ENCODE results near the gene DAPK1.

The DAPK1 gene

DNA sequence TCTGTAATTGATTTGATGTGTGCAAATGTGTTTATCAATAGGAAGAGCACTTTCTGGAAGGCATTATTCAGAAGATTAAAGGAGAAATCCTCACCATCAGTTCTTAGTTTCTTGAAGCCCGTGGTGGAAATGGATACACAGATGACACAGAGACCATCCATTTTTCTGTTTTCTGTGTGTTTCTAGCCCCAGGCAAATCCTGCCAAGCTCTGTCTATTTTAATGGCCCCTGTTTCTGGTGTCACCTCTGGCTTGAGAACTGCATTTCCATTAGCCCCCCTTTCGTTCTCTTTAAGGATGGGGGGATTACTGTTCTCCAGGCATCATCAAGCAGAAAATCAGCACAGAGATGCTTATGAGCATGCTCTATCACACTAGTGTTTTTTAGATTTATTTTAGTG lies 37.3 kb downstream of the DAPK1 start:
- Mint-ChIP-seq H3K36me3 (ENCODE audit: low read depth) (peaks cover 4% of the 10 kb centered on the region), H3K9me3 (no peaks in the 10 kb centered on the region)

DNA sequence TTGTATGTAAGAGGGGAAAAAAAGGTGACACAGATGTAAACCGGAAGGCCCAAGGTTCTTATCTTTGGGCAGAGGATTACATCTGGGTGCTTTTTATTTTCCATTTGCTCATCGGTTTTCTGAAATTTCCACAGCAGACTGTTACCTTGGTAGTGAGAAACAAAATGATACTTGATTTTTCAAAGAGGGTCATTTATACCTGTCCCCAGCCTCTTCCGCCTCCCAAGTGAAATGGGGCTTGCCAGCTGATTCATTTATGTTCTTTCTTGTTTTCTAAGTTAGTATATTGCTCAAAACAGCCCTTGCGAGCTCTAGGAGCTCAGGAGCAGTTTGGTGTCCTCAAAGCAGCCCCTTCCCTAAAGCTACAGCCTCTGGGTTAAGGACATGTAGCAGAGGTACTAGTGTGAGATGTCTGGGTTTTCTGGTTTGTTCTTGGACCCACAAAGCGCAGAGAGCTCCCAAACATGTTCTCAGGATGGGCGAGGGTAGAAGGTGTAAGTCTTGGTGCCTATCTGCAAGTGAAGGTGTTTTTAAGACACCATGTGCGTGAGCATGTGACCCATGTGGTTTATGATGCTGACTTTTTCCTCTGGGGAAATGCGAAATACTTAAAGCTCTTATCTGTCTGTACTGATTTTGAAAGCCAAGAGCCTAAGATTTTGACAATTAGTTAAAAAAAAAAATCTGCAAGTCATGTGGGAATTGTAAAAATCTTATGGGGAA lies 38.3 kb downstream of the DAPK1 start:
- H3K4me3 Mint-ChIP-seq, result no peak overlapping the region
- H3K27ac Mint-ChIP-seq, result no peak overlapping the region
- H3K27me3 Mint-ChIP-seq (ENCODE audit: low read depth), result no peaks in the 10 kb centered on the region
- TF ChIP-seq, protein P1, sequence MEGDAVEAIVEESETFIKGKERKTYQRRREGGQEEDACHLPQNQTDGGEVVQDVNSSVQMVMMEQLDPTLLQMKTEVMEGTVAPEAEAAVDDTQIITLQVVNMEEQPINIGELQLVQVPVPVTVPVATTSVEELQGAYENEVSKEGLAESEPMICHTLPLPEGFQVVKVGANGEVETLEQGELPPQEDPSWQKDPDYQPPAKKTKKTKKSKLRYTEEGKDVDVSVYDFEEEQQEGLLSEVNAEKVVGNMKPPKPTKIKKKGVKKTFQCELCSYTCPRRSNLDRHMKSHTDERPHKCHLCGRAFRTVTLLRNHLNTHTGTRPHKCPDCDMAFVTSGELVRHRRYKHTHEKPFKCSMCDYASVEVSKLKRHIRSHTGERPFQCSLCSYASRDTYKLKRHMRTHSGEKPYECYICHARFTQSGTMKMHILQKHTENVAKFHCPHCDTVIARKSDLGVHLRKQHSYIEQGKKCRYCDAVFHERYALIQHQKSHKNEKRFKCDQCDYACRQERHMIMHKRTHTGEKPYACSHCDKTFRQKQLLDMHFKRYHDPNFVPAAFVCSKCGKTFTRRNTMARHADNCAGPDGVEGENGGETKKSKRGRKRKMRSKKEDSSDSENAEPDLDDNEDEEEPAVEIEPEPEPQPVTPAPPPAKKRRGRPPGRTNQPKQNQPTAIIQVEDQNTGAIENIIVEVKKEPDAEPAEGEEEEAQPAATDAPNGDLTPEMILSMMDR (IDR thresholded peaks at IDR 0.05; ENCODE audit: unreplicated experiment in 3 of 3), result no peak
- H3K4me1 Mint-ChIP-seq, result peaks cover 19% of the 10 kb centered on the region
- H3K36me3 Mint-ChIP-seq (ENCODE audit: low read depth), result peaks cover 11% of the 10 kb centered on the region
- H3K9me3 Mint-ChIP-seq, result no peaks in the 10 kb centered on the region

More for the DNA sequence above, 37.3 kb downstream of the DAPK1 start:
- H3K4me3 Mint-ChIP-seq, result no peak overlapping the region
- no peaks in the 10 kb centered on the region for H3K27me3 Mint-ChIP-seq (ENCODE audit: low read depth)
- H3K4me1 Mint-ChIP-seq, result peaks cover 28% of the 10 kb centered on the region
- no peak overlapping the region for H3K27ac Mint-ChIP-seq
- TF ChIP-seq, protein P1 (IDR thresholded peaks at IDR 0.05; ENCODE audit: unreplicated experiment in 3 of 3), result no peak

DNA sequence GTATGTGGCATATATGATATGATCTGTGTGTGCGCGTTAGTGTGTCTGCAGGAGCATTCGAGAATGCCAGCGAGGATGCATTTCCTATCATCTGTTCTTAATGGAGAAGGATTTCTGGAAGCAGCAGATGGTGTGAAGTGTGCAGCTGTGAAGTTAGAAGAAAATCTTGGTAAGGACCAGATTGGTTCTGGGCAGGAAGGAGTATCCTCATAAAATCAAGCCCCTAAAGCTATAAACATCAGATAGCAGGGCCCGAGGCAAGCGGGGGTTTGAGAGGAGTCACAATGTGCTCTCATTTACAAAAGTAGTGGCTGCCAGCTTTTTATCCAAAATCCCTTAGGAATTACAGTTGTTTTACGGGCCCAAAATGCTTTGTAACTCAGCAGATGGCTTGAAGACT lies 40.0 kb downstream of the DAPK1 start:
- peaks cover 14% of the 10 kb centered on the region for H3K36me3 Mint-ChIP-seq (ENCODE audit: low read depth)
- TF ChIP-seq, protein P1 (IDR thresholded peaks at IDR 0.05; ENCODE audit: unreplicated experiment in 3 of 3), result no peak
- H3K4me3 Mint-ChIP-seq, result no peak overlapping the region
- H3K4me1 Mint-ChIP-seq, result peaks cover 8% of the 10 kb centered on the region
- no peaks in the 10 kb centered on the region for H3K27me3 Mint-ChIP-seq (ENCODE audit: low read depth)
- H3K27ac Mint-ChIP-seq, result peak overlapping the region; percentile 0 to 32 (median 5)
- H3K9me3 Mint-ChIP-seq, result no peaks in the 10 kb centered on the region

DNA sequence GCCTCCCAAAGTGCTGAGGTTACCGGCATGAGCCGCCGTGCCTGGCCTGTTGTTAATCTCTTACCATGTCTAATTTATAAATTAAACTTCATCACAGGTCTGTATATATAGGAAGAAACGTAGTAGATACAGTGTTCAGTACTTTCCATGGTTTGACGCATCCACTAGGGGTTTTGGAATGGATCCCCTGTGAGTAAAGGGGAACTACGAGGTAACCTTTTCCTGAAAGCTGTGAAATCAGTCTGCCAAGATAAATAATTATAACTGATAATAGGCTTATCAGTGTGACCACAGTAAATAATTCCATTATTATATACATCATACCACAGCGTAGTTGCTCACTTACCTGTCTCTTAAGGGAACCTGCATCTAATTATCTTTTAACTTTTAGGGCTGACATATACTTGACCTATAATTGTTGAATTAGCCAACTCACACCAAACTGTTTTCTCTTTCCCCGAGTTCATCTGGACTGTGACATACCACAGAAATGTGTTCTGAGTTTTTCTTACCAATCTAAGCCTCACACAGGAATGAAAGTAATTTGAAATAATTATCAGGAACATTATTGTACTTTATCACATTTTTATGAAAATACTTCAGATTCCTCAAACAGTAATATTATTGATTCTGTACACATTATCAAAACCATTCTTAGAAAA lies 42.9 kb downstream of the DAPK1 start:
- H3K4me1 Mint-ChIP-seq, result peaks cover 8% of the 10 kb centered on the region

DNA sequence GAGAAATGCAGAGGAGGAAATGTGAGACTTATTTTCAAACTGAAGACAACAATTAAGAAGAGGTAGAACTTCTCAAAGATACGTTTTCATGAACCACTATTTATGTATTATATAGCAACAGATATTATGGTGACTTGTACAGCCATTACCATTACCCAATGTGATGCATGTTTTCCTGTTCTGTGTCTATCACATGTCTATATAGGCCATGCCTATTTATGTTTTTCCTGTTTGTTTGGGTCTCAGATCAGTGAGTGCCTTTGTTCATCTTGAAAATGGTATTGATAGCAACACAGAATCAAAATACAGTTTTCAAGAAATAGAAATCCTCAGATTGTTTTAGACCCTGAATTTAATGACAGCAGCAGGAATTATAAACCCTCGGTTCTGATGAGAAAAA lies 44.0 kb downstream of the DAPK1 start:
- no peak overlapping the region for H3K27ac Mint-ChIP-seq
- no peaks in the 10 kb centered on the region for H3K27me3 Mint-ChIP-seq (ENCODE audit: low read depth)
- H3K4me3 Mint-ChIP-seq, result no peak overlapping the region
- peaks cover 18% of the 10 kb centered on the region for H3K36me3 Mint-ChIP-seq (ENCODE audit: low read depth)
- no peaks in the 10 kb centered on the region for H3K9me3 Mint-ChIP-seq
- peaks cover 12% of the 10 kb centered on the region for H3K4me1 Mint-ChIP-seq
- TF ChIP-seq, protein P1 (IDR thresholded peaks at IDR 0.05; ENCODE audit: unreplicated experiment in 3 of 3), result no peak

More for the DNA sequence above, 42.9 kb downstream of the DAPK1 start:
- Mint-ChIP-seq H3K4me3 (no peak overlapping the region), H3K27ac (no peak overlapping the region), H3K27me3 (ENCODE audit: low read depth) (no peaks in the 10 kb centered on the region), H3K9me3 (no peaks in the 10 kb centered on the region), H3K36me3 (ENCODE audit: low read depth) (peaks cover 18% of the 10 kb centered on the region)
- TF ChIP-seq, protein P1 (IDR thresholded peaks at IDR 0.05; ENCODE audit: unreplicated experiment in 3 of 3), result no peak
